Hippocampal formation (tissue), 2 donors: ENCODE data around the gene NECAB2.

Experiments
- DNase-seq, 2 donors: peaks; one replicate each; lab custom pipeline; 2025; lab: John Stamatoyannopoulos, UW

NECAB2 gene

GRCh38 chr16:84045001-84045817 lies 77.2 kb downstream of the NECAB2 start:
- no peak for DNase-seq

- DNase-seq = no peak
Measured at GRCh38 chr16:84045818-84046470, 77.9 kb downstream of the NECAB2 start.

- DNase-seq = no peak
Measured at GRCh38 chr16:84047206-84047605, 79.2 kb downstream of the NECAB2 start.

GRCh38 chr16:84047626-84048025 lies 79.6 kb downstream of the NECAB2 start:
- no peak for DNase-seq

- DNase-seq = no peak
Measured at GRCh38 chr16:84048270-84048669, 80.2 kb downstream of the NECAB2 start.

GRCh38 chr16:84048871-84049270 lies 80.8 kb downstream of the NECAB2 start:
- no peak for DNase-seq

- DNase-seq = no peak
Measured at GRCh38 chr16:84049403-84050060, 81.5 kb downstream of the NECAB2 start.

GRCh38 chr16:84050316-84050715 lies 82.3 kb downstream of the NECAB2 start:
- DNase-seq = no peak

GRCh38 chr16:84052071-84052622 lies 84.1 kb downstream of the NECAB2 start:
- DNase-seq = no peak
